DOHH2 (cell line): Measurements from ENCODE around the gene EFNA5.

Experiments
- H3F3A ChIP-seq: fragments of 200-600 bp; sonication (generic), shearing (Covaris generic); 2 replicates; pipeline ENCODE4 v1.6.0; 2016; ENCODE audit warnings: antibody characterized with exemption, mild to moderate bottlenecking; ENCODE audit not compliant: control insufficient read depth, insufficient read depth
- H3K27ac ChIP-seq: fragments of 200-600 bp; sonication (generic); 2 replicates; pipeline ENCODE4 v1.5.1; 2014; ENCODE audit warnings: low read depth, mild to moderate bottlenecking, low read length, moderate library complexity
- H3K27me3 ChIP-seq: fragments of 200-600 bp; sonication (generic); 2 replicates; pipeline ENCODE4 v1.6.1; 2014; ENCODE audit warnings: mild to moderate bottlenecking, low read length, mixed read lengths; ENCODE audit not compliant: control insufficient read depth
- H3K36me3 ChIP-seq: fragments of 200-600 bp; sonication (generic); 2 replicates; pipeline ENCODE4 v1.6.1; 2014; ENCODE audit warnings: mild to moderate bottlenecking, low read length, moderate library complexity, mixed read lengths; ENCODE audit not compliant: control insufficient read depth
- H3K4me1 ChIP-seq: fragments of 200-600 bp; sonication (generic); 2 replicates; pipeline ENCODE4 v1.6.1; 2014; ENCODE audit warnings: mild to moderate bottlenecking, low read length, mixed read lengths; ENCODE audit not compliant: control insufficient read depth
- H3K4me2 ChIP-seq: fragments of 200-600 bp; sonication (generic); 2 replicates; pipeline ENCODE4 v1.6.0; 2014; ENCODE audit warnings: mild to moderate bottlenecking, low read length, moderate library complexity
- H3K4me3 ChIP-seq: fragments of 200-600 bp; sonication (generic); 2 replicates; pipeline ENCODE4 v1.5.1; 2014; ENCODE audit warnings: mild to moderate bottlenecking, low read length, mixed read lengths
- H3K79me2 ChIP-seq: fragments of 200-600 bp; sonication (generic); 2 replicates; pipeline ENCODE4 v1.6.1; 2014; ENCODE audit warnings: mild to moderate bottlenecking, low read length, mixed read lengths; ENCODE audit not compliant: control insufficient read depth
- H3K9me2 ChIP-seq: fragments of 200-600 bp; sonication (generic); replicated peaks from 2 replicates; pipeline ENCODE4 v1.6.1; 2014; ENCODE audit warnings: mild to moderate bottlenecking, low read length, mixed read lengths; ENCODE audit not compliant: control insufficient read depth
- H3K9me3 ChIP-seq: fragments of 200-600 bp; sonication (generic); 2 replicates; pipeline ENCODE4 v1.6.1; 2014; ENCODE audit warnings: antibody characterized with exemption, low read length, mixed read lengths; ENCODE audit not compliant: control insufficient read depth, insufficient read depth
- H4K20me1 ChIP-seq: fragments of 200-600 bp; sonication (generic); 2 replicates; pipeline ENCODE4 v1.6.0; 2014; ENCODE audit warnings: low read depth, mild to moderate bottlenecking, antibody characterized with exemption, low read length, moderate library complexity; ENCODE audit not compliant: control insufficient read depth, insufficient read depth
- EZH2phosphoT487 ChIP-seq: fragments of 200-600 bp; sonication (generic); IDR thresholded peaks from 2 replicates; pipeline ENCODE4 v1.6.1; 2017; ENCODE audit warnings: borderline replicate concordance, mild to moderate bottlenecking, antibody characterized with exemption, low read length, moderate library complexity, mixed read lengths
- TF ChIP-seq, protein P1 (sequence below): fragments of 200-600 bp; sonication (generic); IDR thresholded peaks from one replicate; pipeline ENCODE4 v1.5.1; 2014; ENCODE audit warnings: antibody characterized with exemption, mild to moderate bottlenecking, low read depth, low read length; ENCODE audit not compliant: poor library complexity, severe bottlenecking

EFNA5 gene

DNA sequence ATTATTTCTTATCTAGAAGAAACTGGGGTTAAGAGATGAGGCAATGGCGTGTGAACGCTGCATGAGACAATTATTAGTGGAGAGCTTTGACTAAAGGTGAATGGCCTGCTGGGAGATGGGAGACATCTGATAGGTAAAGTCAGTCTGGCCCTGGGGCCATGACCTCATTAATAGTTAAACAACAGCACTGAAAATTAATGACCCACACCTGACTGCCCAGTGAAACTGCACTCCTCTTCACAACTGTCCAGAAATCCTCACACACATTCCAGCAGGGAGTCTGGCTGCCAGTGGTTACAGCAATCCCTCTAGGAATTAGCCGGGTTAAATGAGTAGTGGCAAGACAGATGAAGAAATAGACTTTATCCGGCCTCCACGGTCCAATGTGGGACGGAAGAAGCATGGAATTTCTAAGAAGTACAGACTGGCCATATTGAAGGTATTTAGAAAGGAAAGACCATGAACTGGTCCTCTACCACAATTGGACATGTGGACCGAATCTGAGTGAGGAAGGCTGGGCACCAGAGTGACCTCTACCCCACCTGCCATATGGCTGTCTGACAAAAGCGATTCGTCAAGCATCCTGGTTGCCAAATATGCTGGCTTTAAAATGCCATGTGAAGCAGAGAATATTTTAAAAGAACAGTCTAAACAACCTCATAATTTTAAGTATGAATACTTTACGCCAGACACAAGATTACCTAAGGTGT lies 138.4 kb downstream of the EFNA5 start:
- Histone ChIP-seq H3F3A (no peaks in the 10 kb centered on the region), H3K36me3 (no peaks in the 10 kb centered on the region), H3K4me3 (no peak overlapping the region), H4K20me1 (no peaks in the 10 kb centered on the region), H3K4me1 (no peaks in the 10 kb centered on the region), H3K9me3 (no peaks in the 10 kb centered on the region), H3K4me2 (no peak overlapping the region), H3K79me2 (no peaks in the 10 kb centered on the region), H3K27me3 (no peaks in the 10 kb centered on the region), H3K27ac (no peak overlapping the region), H3K9me2 (no peaks in the 10 kb centered on the region)
- TF ChIP-seq EZH2phosphoT487 = no peak
- TF ChIP-seq, protein P1, sequence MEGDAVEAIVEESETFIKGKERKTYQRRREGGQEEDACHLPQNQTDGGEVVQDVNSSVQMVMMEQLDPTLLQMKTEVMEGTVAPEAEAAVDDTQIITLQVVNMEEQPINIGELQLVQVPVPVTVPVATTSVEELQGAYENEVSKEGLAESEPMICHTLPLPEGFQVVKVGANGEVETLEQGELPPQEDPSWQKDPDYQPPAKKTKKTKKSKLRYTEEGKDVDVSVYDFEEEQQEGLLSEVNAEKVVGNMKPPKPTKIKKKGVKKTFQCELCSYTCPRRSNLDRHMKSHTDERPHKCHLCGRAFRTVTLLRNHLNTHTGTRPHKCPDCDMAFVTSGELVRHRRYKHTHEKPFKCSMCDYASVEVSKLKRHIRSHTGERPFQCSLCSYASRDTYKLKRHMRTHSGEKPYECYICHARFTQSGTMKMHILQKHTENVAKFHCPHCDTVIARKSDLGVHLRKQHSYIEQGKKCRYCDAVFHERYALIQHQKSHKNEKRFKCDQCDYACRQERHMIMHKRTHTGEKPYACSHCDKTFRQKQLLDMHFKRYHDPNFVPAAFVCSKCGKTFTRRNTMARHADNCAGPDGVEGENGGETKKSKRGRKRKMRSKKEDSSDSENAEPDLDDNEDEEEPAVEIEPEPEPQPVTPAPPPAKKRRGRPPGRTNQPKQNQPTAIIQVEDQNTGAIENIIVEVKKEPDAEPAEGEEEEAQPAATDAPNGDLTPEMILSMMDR = no peak

DNA sequence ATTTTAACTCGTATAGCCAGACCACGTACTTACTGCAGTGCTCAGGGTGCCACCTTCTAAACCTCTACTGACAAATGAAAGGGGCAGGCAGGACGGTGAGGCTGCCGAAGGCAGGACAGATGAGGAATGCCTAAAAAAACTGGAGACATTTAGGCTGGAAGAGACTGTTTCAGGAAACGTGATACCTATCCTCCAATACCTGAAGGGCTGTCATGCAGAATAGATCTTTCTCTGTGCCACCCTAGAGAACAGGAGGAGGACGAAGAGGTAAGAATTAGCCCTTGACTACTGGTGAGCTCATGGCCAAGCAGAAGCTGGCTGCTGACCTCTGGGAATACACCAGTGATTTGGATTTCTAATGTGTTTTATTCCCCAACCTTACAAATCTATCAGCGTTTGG lies 139.4 kb downstream of the EFNA5 start:
- Histone ChIP-seq H3K36me3 (no peaks in the 10 kb centered on the region), H3K4me2 (no peak overlapping the region), H3K9me3 (no peaks in the 10 kb centered on the region), H3K79me2 (no peaks in the 10 kb centered on the region), H3K4me3 (no peak overlapping the region), H3K4me1 (no peaks in the 10 kb centered on the region), H3K27ac (no peak overlapping the region), H3K27me3 (no peaks in the 10 kb centered on the region), H3F3A (no peaks in the 10 kb centered on the region), H3K9me2 (no peaks in the 10 kb centered on the region), H4K20me1 (no peaks in the 10 kb centered on the region)
- no peak for TF ChIP-seq EZH2phosphoT487
- TF ChIP-seq, protein P1 = no peak

DNA sequence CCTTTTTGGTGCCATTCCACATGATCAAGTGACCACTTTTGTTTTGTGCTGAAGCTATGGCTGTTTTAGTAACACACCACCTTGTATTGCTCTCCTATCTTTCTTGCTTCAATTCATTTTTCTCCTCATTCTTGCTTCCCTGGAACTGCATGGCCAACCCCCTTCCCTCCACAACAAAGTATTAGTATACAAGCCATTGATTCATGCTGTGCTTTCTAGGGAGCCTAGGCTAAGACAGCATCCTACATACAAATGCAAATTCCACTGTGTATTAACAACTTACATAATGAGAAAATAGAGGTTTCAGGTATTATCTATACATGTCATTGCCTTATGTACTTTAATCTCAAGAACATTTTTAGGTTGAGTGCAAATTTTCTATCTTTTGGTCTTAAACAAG lies 141.1 kb downstream of the EFNA5 start:
- no peak overlapping the region for H3K27ac ChIP-seq
- no peaks in the 10 kb centered on the region for H3F3A ChIP-seq
- no peaks in the 10 kb centered on the region for H4K20me1 ChIP-seq
- H3K4me2 ChIP-seq = no peak overlapping the region
- H3K4me1 ChIP-seq = no peaks in the 10 kb centered on the region
- no peaks in the 10 kb centered on the region for H3K79me2 ChIP-seq
- no peak overlapping the region for H3K4me3 ChIP-seq
- H3K9me2 ChIP-seq = no peaks in the 10 kb centered on the region
- H3K27me3 ChIP-seq = no peaks in the 10 kb centered on the region
- TF ChIP-seq EZH2phosphoT487 = no peak
- TF ChIP-seq, protein P1 = no peak
- no peaks in the 10 kb centered on the region for H3K36me3 ChIP-seq
- H3K9me3 ChIP-seq = no peaks in the 10 kb centered on the region
